HUES6 (cell line): ENCODE data around the gene LARGE1.

ENCODE experiments used
- H3K27ac ChIP-seq: 2 replicates; pipeline ENCODE4 v1.7.0; 2013; ENCODE audit warnings: low read depth, mild to moderate bottlenecking, low read length, inconsistent platforms
- H3K27me3 ChIP-seq: 2 replicates; pipeline ENCODE4 v1.6.1; 2013; ENCODE audit warnings: low read length; ENCODE audit not compliant: control insufficient read depth, insufficient read depth
- H3K36me3 ChIP-seq: 2 replicates; pipeline ENCODE4 v1.6.1; 2013; ENCODE audit warnings: low read length; ENCODE audit not compliant: control insufficient read depth, insufficient read depth
- H3K4me1 ChIP-seq: 2 replicates; pipeline ENCODE4 v1.6.1; 2013; ENCODE audit warnings: low read length; ENCODE audit not compliant: control insufficient read depth, insufficient read depth
- H3K4me3 ChIP-seq: 2 replicates; pipeline ENCODE4 v1.5.1; 2013; ENCODE audit warnings: low read depth, low read length
- H3K9ac ChIP-seq: one replicate; pipeline ENCODE4 v1.6.1; 2013; ENCODE audit warnings: mild to moderate bottlenecking, low read length
- H3K9me3 ChIP-seq: 2 replicates; pipeline ENCODE4 v1.6.1; 2013; ENCODE audit warnings: low read depth, low read length; ENCODE audit not compliant: control insufficient read depth, insufficient read depth

The LARGE1 gene

DNA sequence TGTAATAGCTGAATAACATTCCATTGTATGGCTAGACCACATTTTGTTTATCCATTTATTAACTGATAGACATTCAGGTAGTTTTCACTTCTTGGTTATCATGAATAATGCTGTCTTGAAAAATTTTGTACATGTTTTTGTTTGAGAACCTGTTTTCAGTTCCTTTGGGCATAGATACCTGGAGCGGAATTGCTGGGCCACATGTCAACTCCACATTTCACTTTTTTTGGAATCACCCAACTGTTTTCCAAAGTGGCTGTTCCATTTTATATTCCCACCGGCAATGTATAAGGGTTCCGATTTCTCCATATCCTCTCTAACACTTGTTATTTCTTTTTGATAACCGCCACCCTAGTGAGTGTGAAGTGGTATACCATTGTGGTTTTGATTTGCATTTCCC lies 184.3 kb downstream of the LARGE1 start:
- H3K4me3 ChIP-seq: no peak overlapping the region

GRCh38 chr22:33728847-33729246 lies 191.4 kb downstream of the LARGE1 start:
- Histone ChIP-seq H3K4me3 (no peak overlapping the region), H3K9me3 (no peaks in the 10 kb centered on the region), H3K27me3 (no peaks in the 10 kb centered on the region), H3K36me3 (no peaks in the 10 kb centered on the region), H3K4me1 (no peaks in the 10 kb centered on the region), H3K9ac (no peak overlapping the region), H3K27ac (no peak overlapping the region)

More for the DNA sequence above, 184.3 kb downstream of the LARGE1 start:
- Histone ChIP-seq H3K9ac (no peak overlapping the region), H3K9me3 (no peaks in the 10 kb centered on the region), H3K27ac (no peak overlapping the region), H3K27me3 (no peaks in the 10 kb centered on the region), H3K36me3 (no peaks in the 10 kb centered on the region; the same call in 1 of the 2 replicates), H3K4me1 (peaks cover 12% of the 10 kb centered on the region; the same call in 1 of the 2 replicates)

- Histone ChIP-seq H3K9me3 (no peaks in the 10 kb centered on the region; the same call in 1 of the 2 replicates), H3K27me3 (no peaks in the 10 kb centered on the region), H3K36me3 (0 out of 2 replicates have a peak, but pooled peaks cover under 1% of the 10 kb centered on the region), H3K27ac (no peak overlapping the region), H3K4me1 (no peaks in the 10 kb centered on the region), H3K4me3 (no peak overlapping the region), H3K9ac (no peak overlapping the region)
Observed at GRCh38 chr22:33726294-33726734, 194.0 kb downstream of the LARGE1 start.

- Histone ChIP-seq H3K27ac (no peak overlapping the region), H3K27me3 (no peaks in the 10 kb centered on the region), H3K36me3 (peaks cover 4% of the 10 kb centered on the region; the same call in 1 of the 2 replicates), H3K9ac (no peak overlapping the region), H3K9me3 (peaks cover 14% of the 10 kb centered on the region), H3K4me1 (no peaks in the 10 kb centered on the region), H3K4me3 (no peak overlapping the region)
Observed at GRCh38 chr22:33723915-33724314, 196.4 kb downstream of the LARGE1 start.

DNA sequence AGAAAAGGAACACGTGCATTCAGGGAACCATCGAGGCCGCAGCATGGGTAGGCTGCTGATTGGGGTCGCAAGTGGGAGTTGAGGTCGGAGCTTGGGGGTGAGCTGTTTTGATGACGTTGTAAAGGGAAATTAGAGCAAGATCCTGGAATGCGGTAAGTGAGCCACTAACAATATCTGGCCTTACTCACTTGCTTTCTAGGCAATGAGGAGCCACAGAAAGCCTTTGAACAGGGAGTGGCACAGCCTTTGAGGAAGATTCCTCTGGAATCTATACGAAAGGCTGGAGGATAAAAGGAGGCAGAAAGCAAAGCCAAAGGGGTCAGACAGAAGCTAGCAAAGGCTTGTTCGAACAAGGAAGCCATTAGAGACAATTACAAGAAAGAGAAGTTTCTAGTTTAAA lies 197.5 kb downstream of the LARGE1 start:
- Histone ChIP-seq H3K9me3 (peaks cover 14% of the 10 kb centered on the region), H3K27me3 (no peaks in the 10 kb centered on the region), H3K4me3 (no peak overlapping the region), H3K4me1 (no peaks in the 10 kb centered on the region), H3K27ac (no peak overlapping the region), H3K9ac (no peak overlapping the region), H3K36me3 (peaks cover 4% of the 10 kb centered on the region; the same call in 1 of the 2 replicates)

DNA sequence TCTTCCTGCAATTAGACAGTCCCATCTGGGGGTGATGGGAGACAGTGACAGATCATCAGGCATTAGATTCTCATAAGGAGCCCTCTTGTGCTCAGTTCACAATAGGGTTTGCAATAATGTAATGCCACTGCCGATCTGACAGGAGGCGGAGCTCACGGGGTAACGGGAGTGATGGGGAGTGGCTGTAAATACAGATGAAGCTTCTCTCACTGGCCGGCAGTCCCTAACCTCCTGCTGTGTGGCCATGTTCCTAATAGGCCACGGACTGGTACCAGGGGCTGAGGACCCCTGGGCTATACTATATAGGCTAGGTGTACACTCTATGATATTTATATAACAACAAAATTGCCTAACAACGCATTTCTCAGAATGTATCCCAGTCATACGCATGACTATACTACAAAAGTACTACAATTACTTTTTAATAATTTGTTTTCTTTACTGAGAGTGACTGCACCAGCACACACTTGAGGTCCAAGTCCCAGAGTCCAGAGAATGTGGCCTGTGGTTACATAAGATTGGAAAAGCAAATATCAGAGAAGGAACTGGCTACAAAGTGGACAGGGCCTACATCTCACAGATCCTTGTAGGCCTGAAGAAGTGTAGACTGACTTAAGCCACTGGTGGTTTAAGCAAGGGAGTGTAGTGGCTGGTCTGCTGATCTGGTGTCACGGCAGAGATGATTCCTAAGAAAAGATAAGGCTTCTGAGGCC lies 200.0 kb downstream of the LARGE1 start:
- peaks cover 14% of the 10 kb centered on the region for H3K9me3 ChIP-seq
- no peak overlapping the region for H3K9ac ChIP-seq
- H3K27ac ChIP-seq: no peak overlapping the region
- H3K27me3 ChIP-seq: no peaks in the 10 kb centered on the region
- H3K36me3 ChIP-seq: peaks cover 4% of the 10 kb centered on the region; the same call in 1 of the 2 replicates
- H3K4me1 ChIP-seq: no peaks in the 10 kb centered on the region
- H3K4me3 ChIP-seq: no peak overlapping the region

DNA sequence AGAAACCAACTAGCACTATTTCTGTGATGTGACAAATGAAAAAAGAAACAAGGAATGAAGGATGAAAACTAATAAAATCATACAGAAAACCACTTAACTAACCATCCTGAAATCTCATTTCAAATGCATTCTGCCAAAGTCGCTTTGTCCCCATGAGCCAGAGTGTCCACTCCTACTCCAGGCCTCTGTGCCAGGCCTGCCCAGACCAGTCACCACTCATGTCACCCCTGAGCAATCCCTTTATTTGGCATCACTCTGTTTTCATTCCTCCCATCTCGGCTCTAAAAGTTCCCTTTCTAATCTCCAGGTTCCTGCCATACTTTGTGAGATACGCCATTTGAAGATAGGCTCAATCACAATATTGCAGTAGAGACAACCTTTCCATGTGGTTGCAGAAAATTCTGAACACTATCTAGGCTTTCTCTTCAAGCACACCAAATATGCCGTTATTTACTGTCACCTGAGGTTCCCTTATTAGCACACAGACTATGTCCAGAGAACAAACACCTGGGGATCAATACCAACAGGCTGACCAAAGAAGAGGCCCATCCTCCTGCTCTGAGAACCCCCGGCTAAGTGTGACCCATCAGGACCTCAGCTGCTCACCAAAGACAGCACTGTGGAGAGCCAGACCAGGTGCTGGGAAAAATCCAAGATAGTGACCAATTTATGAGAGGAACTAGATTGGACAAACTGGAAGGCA lies 202.4 kb downstream of the LARGE1 start:
- Histone ChIP-seq H3K36me3 (peaks cover 4% of the 10 kb centered on the region; the same call in 1 of the 2 replicates), H3K4me1 (no peaks in the 10 kb centered on the region), H3K27ac (no peak overlapping the region), H3K9me3 (peaks cover 32% of the 10 kb centered on the region), H3K4me3 (no peak overlapping the region), H3K9ac (no peak overlapping the region), H3K27me3 (no peaks in the 10 kb centered on the region)

DNA sequence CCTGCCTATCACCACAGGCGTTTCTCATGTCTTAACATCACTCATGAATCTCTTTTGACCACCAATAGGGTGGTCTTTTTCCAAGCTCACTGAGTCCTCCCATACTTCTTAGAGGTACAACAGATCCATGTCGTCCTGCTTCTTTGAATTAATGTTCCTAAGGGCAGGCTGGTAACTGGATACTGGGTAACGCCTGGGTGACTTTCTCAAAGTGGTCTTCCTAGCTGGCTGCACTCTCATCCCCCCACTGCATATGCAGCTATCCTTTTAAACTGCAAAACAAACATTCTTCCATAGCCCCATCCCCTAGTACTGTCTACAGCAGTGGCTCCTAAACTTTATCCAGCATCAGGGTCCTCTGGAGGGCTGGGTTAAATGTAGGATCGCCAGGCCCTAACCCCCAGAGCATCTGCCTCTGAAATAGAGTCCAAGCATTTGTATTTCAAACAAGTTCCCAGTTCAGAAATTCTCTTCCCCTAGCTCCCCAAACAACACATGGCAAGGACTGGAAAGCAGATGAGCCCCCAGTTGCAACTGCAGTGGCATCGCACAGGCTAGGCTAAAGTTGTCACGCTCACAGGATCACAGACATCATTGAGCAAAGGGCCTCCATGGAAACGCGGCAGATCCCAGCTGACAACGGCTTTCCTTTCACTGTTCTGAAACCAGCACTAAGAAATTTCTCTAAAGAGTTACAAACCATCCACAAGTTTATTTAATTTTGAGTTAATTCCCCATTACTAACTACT lies 204.9 kb downstream of the LARGE1 start:
- H3K27ac ChIP-seq: no peak overlapping the region
- no peak overlapping the region for H3K4me3 ChIP-seq
- H3K27me3 ChIP-seq: no peaks in the 10 kb centered on the region
- H3K9ac ChIP-seq: no peak overlapping the region
- H3K36me3 ChIP-seq: peaks cover 3% of the 10 kb centered on the region; the same call in 1 of the 2 replicates
- H3K4me1 ChIP-seq: no peaks in the 10 kb centered on the region
- H3K9me3 ChIP-seq: peaks cover 27% of the 10 kb centered on the region

GRCh38 chr22:33710326-33710725 lies 209.9 kb downstream of the LARGE1 start:
- Histone ChIP-seq H3K4me3 (no peak overlapping the region), H3K9ac (no peak overlapping the region), H3K27me3 (no peaks in the 10 kb centered on the region), H3K9me3 (peaks cover 18% of the 10 kb centered on the region), H3K36me3 (0 out of 2 replicates have a peak, but pooled peaks cover 3% of the 10 kb centered on the region), H3K27ac (no peak overlapping the region), H3K4me1 (peaks cover 9% of the 10 kb centered on the region)

GRCh38 chr22:33707581-33707980 lies 212.7 kb downstream of the LARGE1 start:
- Histone ChIP-seq H3K4me1 (peaks cover 9% of the 10 kb centered on the region), H3K27ac (no peak overlapping the region), H3K9ac (no peak overlapping the region), H3K36me3 (0 out of 2 replicates have a peak, but pooled peaks cover 3% of the 10 kb centered on the region), H3K9me3 (peaks cover 9% of the 10 kb centered on the region; the same call in 1 of the 2 replicates), H3K27me3 (no peaks in the 10 kb centered on the region), H3K4me3 (no peak overlapping the region)
